Measurements from ENCODE around the gene SEH1L.

- TF ChIP-seq EZH2 (IDR thresholded peaks at IDR 0.05) (no peak), CTCF (IDR thresholded peaks at IDR 0.05) (no peak), EZH2phosphoT487 (IDR thresholded peaks at IDR 0.05) (no peak)
Observed at GRCh38 chr18:13014232-13014631, 66.4 kb downstream of the SEH1L start.
